Measurements from ENCODE around the gene PLEKHD1. TPM values are rescaled to one million over a fixed set of nuclear protein-coding genes. Genes with fewer than 3 reads are reported as not detected.

Gene PLEKHD1
- total and polyA plus RNA-seq, 9 of the 15 experiments (the other 6 are each of a cell fraction or from before 2014, with no cell fraction given): not detected

- intact Hi-C loops (cut with micrococcal nuclease) (loop anchor here (5.0 to 10.0 kb wide), 3 partner anchors 68 to 600 kb away; partner anchors contain the start of genes ERH and SLC39A9), in situ Hi-C loops (cut with MboI) (loop anchor here (25.0 kb wide), 2 partner anchors 203 to 603 kb away; partner anchors contain the start of gene GALNT16)
- no peaks in the 10 kb centered on the region for H3K4me1 ChIP-seq (replicated peaks in 1 of 2; ENCODE audit: control insufficient read depth in 2 of 2, insufficient read depth in 2 of 2, low read length in 2 of 2)
- no peaks in the 10 kb centered on the region for H3K27me3 ChIP-seq (ENCODE audit: control insufficient read depth in 2 of 2, insufficient read depth in 2 of 2, low read length in 2 of 2)
- no peak for DNase-seq (ENCODE audit: extremely low read depth in 1 of 4, low spot score in 3 of 4)
- FAIRE-seq: no peak
- no peak for ATAC-seq
- H3K36me3 ChIP-seq (ENCODE audit: control insufficient read depth, insufficient read depth, low read length): peaks cover 8% of the 10 kb centered on the region; the same call in 1 of the 3 replicates
- no peak overlapping the region for H3K27ac ChIP-seq (ENCODE audit: extremely low read depth, low read depth, low read length)
- H3K4me3 ChIP-seq: no peak overlapping the region
- H3K4me2 ChIP-seq (ENCODE audit: insufficient read depth, low read length): no peak overlapping the region
- H3K9ac ChIP-seq (ENCODE audit: insufficient read depth in 1 of 2, low read depth in 2 of 2, low read length in 2 of 2): no peak overlapping the region
- no peaks in the 10 kb centered on the region for H3K9me3 ChIP-seq (replicated peaks; ENCODE audit: control insufficient read depth, insufficient read depth, low read depth, low read length)
- H3K9me1 ChIP-seq (ENCODE audit: control insufficient read depth, insufficient read depth, low read length): no peaks in the 10 kb centered on the region
- ChIA-PET POLR2A (interaction anchor here (0.9 kb wide), 1 partner anchor 21 kb away, joined by 3 read pairs; no protein-coding TSS in a partner anchor), CTCF (ENCODE audit: low intra/inter-chr PET ratio) (no interaction called here)
- TF ChIP-seq BRD9 (IDR thresholded peaks at IDR 0.05; ENCODE audit: low read depth, partially characterized antibody) (no peak), MTA1 (IDR thresholded peaks at IDR 0.05; ENCODE audit: borderline replicate concordance) (no peak), PRPF4 (IDR thresholded peaks at IDR 0.05; ENCODE audit: insufficient read depth, low read depth, low read length, poor library complexity, severe bottlenecking) (no peak), POLR2G (IDR thresholded peaks at IDR 0.05; ENCODE audit: low read depth, low read length) (no peak), SETDB1 (IDR thresholded peaks at IDR 0.05; ENCODE audit: low read length) (no peak), ZZZ3 (IDR thresholded peaks at IDR 0.05) (no peak), BRD4 (IDR thresholded peaks at IDR 0.05) (no peak)
- H4K20me1 ChIP-seq (replicated peaks; ENCODE audit: control insufficient read depth, insufficient read depth, low read length): no peaks in the 10 kb centered on the region
- BruUV-seq (replicated peaks): no TSS peak
- 41% methylated on average over 6 of the region's 6 CpGs for WGBS (ENCODE audit: insufficient coverage, low coverage, missing lambda C conversion rate)
- H3K79me2 ChIP-seq (ENCODE audit: control insufficient read depth, insufficient read depth, low read length): no peaks in the 10 kb centered on the region
- no peak overlapping the region for H2AFZ ChIP-seq (ENCODE audit: low read depth, low read length)
These were observed 19.7 kb upstream of the PLEKHD1 start for GRCh38 chr14:69464829-69465228.

Data from K562 (cell line).